GM18517 (cell line): ENCODE data around the gene FNDC1.
"Not testable (repeated sequence)": the region's sequence is repeated elsewhere in the genome, so short reads cannot be mapped to it uniquely, and the experiment has no call there.

Experiments used
- ATAC-seq: cut with Tn5 transposase; IDR thresholded peaks from one replicate; pipeline ENCODE4 v1.9.1; 2021; ENCODE audit warnings: mild to moderate bottlenecking, moderate library complexity; ENCODE audit not compliant: unreplicated experiment

FNDC1 gene

GRCh38 chr6:159255434-159255951, 86.3 kb downstream of the FNDC1 start:
- ATAC-seq = no peak

GRCh38 chr6:159256128-159256527, 86.9 kb downstream of the FNDC1 start:
- ATAC-seq = no peak

DNA sequence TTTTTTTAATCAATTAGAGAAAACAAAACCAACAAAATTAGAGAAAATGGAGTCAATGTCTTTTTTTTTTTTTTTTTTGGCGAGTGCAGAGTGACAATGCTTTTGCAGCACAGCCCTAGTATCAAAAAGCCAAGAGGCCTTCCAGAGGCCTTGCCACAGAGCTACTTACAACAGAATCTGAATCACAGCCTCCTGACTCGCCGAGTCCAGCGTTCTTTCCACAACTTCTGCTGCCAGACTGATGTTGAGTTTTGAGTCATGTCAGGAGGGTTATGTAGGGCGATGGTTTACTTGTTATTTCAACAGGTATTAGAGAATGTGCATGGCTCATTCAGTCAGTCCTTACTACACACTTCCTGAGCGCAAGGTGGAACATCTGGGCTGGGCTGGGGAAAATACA, 88.6 kb downstream of the FNDC1 start:
- no peak for ATAC-seq

GRCh38 chr6:159259441-159260125, 90.4 kb downstream of the FNDC1 start:
- ATAC-seq = no peak

DNA sequence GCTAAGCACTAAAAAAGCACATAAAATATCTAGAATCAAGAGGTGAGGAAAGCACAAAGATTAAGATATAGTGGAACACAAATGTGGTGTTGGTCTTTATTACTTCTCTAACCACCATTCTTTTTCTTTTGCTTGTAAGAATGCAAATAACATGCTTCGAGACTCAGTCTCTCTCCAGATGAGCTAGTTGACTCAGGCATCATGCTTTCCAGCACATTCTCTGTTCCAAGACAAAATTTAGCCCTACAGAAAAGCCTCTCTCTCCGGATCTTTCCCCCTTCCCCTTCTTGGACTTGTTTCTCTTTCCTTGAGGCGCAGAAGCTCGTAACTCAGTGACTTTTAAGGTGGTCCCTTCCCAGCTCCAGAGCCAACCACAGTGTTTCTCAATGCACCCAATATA, 91.0 kb downstream of the FNDC1 start:
- ATAC-seq = no peak

- ATAC-seq = no peak
Measured at GRCh38 chr6:159261995-159262394, 92.8 kb downstream of the FNDC1 start.

GRCh38 chr6:159262586-159262985, 93.4 kb downstream of the FNDC1 start:
- ATAC-seq = no peak

- no peak for ATAC-seq
Measured at GRCh38 chr6:159267165-159267564, 98.0 kb downstream of the FNDC1 start.

DNA sequence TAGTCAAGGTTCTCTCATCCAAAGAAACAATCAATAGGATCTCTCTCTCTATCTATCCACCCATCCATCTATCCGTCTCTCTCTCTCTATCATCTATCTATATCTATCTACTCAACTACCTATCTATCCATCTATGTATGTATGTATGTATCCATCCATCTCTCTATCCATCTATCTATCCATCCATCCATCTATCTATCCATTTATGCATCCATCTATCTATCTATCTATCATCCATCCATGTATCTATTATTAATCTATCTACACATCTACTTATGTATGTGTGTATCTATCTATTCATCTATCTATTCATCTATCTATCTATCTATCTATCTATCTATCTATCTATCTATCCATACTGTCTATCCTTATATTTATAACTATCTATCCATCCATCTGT, 99.3 kb downstream of the FNDC1 start:
- no peak for ATAC-seq

GRCh38 chr6:159271257-159271656, 102.1 kb downstream of the FNDC1 start:
- no peak for ATAC-seq

GRCh38 chr6:159278626-159279025, 109.4 kb downstream of the FNDC1 start:
- ATAC-seq = no peak

- ATAC-seq = no peak
Measured at GRCh38 chr6:159279790-159280277, 110.6 kb downstream of the FNDC1 start.

GRCh38 chr6:159282421-159282820, 113.2 kb downstream of the FNDC1 start:
- ATAC-seq = no peak

- ATAC-seq = not testable (repeated sequence)
Measured at GRCh38 chr6:159284661-159285060, 115.5 kb downstream of the FNDC1 start.

GRCh38 chr6:159298840-159299239, 129.6 kb downstream of the FNDC1 start:
- no peak for ATAC-seq

DNA sequence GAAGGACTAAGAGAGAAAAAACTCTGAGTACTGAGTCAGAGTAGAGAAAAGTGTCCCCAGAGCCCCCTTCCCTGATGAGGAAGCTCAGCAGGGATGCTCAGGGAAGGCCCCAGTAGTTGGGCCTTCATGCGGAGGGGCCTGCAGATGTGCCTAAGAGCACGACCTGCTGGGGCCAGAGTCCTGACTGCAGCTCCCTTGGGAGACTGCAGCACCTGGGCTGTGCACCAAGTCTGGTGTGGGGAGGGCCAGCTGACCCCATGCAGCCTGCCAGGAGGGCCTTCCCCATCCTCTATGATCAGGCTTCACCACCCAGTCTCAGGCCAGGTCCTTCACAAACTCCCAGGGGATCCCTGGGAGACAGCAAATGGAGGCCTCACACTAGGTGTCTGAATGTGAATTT, 130.4 kb downstream of the FNDC1 start:
- ATAC-seq = no peak

- no peak for ATAC-seq
Measured at GRCh38 chr6:159301277-159301676, 132.1 kb downstream of the FNDC1 start.

DNA sequence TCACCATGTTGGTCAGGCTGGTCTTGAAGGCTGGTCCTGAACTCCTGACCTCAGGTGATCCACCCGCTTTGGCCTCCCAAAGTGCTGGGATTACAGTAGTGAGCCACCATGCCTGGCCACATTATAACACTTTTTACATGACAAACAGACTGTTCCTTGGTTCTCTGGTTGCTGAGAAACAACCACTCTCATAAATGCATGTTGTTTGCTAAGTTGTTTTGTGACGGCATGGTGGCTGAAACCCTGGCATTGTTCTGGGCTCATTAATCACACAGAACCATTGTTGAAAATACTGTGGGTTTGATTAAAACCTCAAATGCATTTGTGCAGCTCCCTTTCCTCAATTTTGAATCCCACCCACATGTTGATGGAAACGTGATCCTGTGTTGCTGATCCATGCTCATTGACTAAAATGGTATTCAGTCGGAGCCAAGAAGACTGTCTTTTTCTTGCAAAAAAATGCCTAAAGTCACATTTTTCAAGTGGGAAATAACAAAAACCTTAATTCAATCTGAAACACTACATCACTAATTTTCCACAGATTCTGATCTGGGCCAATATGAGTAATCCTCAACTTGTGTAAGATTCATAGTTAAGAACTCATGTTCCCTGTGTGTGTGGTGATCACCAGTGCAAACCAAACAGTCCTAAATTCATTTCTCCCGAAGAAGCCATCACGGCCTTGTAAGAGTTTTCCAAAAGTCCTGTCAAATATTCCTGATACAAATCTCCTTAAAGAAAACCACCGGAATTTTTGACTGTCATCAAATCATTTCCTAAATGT, 132.8 kb downstream of the FNDC1 start:
- no peak for ATAC-seq

- ATAC-seq = no peak
Measured at GRCh38 chr6:159302594-159302992, 133.4 kb downstream of the FNDC1 start.

GRCh38 chr6:159303159-159303558, 134.0 kb downstream of the FNDC1 start:
- ATAC-seq = no peak

DNA sequence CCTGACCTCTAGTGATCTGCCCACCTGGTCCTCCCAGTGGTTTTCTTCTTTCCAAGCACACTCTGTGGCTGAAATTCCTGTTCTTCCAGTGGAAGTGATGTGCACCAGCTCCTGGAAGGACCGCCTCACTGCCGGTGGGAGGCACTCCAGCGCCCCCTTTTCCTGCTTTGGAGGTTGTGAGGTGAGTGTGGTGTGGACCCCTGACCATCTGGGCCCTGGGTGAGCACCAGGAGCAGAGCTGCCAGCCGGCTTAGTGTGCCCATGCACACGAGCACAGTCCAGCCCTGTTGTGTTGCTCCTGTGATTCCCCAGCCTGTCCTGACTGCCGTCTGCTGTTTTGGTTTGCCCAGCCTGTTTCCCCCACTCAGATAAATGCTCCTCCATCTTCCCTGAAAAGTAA, 134.6 kb downstream of the FNDC1 start:
- no peak for ATAC-seq

DNA sequence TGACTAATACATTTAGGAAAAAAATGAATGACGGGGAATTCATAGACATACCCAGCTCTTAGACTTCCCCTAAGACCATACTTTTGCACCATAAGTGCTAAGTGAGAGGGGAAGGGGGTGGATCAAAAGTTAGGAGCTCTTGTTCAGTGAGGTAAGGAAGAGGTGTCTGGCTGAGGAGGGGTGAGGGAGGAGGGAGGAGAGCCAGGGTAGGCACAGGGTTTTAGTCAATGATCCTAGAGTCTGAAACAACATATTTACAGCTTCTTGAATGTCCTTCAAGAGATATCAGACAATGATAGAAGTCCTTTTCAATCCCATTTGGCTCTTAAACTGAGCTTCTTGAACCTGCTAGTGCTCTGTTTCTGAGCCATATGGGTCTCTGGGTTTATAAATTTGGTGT, 135.4 kb downstream of the FNDC1 start:
- no peak for ATAC-seq
